Parathyroid adenoma (tissue), 2 donors: ENCODE data around the gene PIAS4.

ENCODE experiments used
- H2AFZ ChIP-seq: fragments of 300-600 bp; sonication (generic); one replicate; pipeline ENCODE4 v1.7.0; 2017; ENCODE audit warnings: antibody characterized with exemption, mild to moderate bottlenecking
- H3K27ac ChIP-seq: fragments of 300-600 bp; sonication (generic); one replicate; pipeline ENCODE4 v1.7.0; 2017
- H3K27me3 ChIP-seq: fragments of 300-600 bp; sonication (generic); one replicate; pipeline ENCODE4 v1.7.0; 2017; ENCODE audit warnings: low read length; ENCODE audit not compliant: control insufficient read depth, insufficient read depth
- H3K36me3 ChIP-seq: fragments of 300-600 bp; sonication (generic); one replicate; pipeline ENCODE4 v1.7.0; 2017; ENCODE audit warnings: low read length; ENCODE audit not compliant: control insufficient read depth, insufficient read depth
- H3K4me1 ChIP-seq: fragments of 300-600 bp; sonication (generic); one replicate; pipeline ENCODE4 v1.7.0; 2017; ENCODE audit warnings: control low read depth
- H3K4me2 ChIP-seq: fragments of 300-600 bp; sonication (generic); one replicate; pipeline ENCODE4 v1.7.0; 2017; ENCODE audit warnings: low read length
- H3K4me3 ChIP-seq: fragments of 300-600 bp; sonication (generic); one replicate; pipeline ENCODE4 v1.7.0; 2017; ENCODE audit warnings: low read depth, low read length
- H3K79me2 ChIP-seq: fragments of 300-600 bp; sonication (generic); one replicate; pipeline ENCODE4 v1.7.0; 2017; ENCODE audit warnings: control low read depth
- H3K9ac ChIP-seq: fragments of 300-600 bp; sonication (generic); one replicate; pipeline ENCODE4 v1.7.0; 2017; ENCODE audit warnings: mild to moderate bottlenecking
- H3K9me3 ChIP-seq: fragments of 300-600 bp; sonication (generic); one replicate; pipeline ENCODE4 v1.7.0; 2017; ENCODE audit warnings: low read length; ENCODE audit not compliant: control insufficient read depth
- CTCF ChIP-seq: fragments of 300-600 bp; sonication (generic); IDR thresholded peaks from one replicate; pipeline ENCODE4 v1.7.0; 2017; ENCODE audit warnings: antibody characterized with exemption, mild to moderate bottlenecking
- donor health status: primary hyperparathyroidism.

The PIAS4 gene

DNA sequence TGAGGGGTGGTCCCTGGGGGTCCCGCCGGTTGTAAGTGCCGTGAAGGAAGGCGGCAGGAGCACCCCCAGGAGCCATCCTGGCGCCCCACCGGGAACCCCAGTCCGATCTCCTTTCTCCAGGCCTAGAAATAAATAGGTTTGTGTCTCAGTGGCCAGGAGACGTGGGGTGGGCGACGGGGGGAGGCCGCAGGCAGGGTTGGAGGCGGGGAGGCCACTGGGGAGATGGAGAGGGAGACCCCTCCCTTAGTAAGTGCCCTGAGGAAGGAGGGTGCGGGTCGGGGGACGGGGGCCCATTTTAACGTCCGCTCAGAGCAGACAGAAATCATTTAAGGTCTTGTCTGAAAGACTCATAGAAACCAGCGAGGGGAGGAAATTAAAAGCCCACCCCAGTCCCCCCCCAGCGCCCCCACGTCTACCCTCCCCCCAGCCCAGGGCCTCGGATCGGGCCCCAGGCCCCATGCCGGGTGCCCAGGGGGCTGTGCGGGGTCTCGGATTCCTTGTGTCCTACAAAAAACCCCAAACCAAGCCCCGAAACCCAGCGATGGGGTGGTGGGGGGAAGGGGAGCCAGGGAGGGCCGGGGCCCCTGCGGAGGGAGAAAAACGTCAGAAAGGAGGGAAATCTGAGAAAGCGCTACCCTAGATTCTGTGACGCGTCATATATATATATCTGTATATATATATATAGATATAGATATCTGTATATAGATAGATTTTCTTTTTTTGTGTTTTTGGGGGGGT is 39.6 kb downstream of the PIAS4 start:
- H3K4me3 ChIP-seq = no peak overlapping the region
- no peak overlapping the region for H2AFZ ChIP-seq
- H3K27ac ChIP-seq = no peak overlapping the region
- H3K27me3 ChIP-seq = no peaks in the 10 kb centered on the region
- peaks cover 18% of the 10 kb centered on the region for H3K79me2 ChIP-seq
- no peak overlapping the region for H3K9ac ChIP-seq
- H3K9me3 ChIP-seq = no peaks in the 10 kb centered on the region
- no peaks in the 10 kb centered on the region for H3K36me3 ChIP-seq
- peaks cover 8% of the 10 kb centered on the region for H3K4me1 ChIP-seq
- TF ChIP-seq CTCF = no peak
- no peak overlapping the region for H3K4me2 ChIP-seq

DNA sequence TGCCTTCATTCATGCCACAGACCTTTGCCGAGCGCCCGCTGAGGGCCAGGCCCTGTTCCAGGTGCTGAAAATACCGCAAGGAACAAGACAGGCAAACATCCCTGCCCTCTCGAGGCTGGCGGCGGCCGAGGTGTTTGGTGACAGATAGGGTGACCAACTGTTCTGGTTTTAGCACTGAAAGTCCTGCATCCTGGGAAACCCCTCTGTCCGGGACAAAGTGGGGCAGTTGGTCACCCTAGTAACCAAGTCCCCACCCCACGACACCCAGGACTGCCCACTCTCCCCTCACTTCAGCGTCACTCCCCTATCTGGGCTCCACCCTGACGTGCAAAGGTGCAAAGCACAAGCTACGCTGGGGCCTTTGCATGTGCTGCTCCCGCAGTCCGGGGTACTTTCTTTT is 41.9 kb downstream of the PIAS4 start:
- Histone ChIP-seq H3K9me3 (no peaks in the 10 kb centered on the region), H3K4me2 (no peak overlapping the region), H3K36me3 (no peaks in the 10 kb centered on the region), H3K9ac (no peak overlapping the region), H2AFZ (no peak overlapping the region), H3K27ac (no peak overlapping the region), H3K4me1 (no peaks in the 10 kb centered on the region), H3K27me3 (no peaks in the 10 kb centered on the region), H3K4me3 (no peak overlapping the region), H3K79me2 (peaks cover 37% of the 10 kb centered on the region)
- no peak for TF ChIP-seq CTCF

GRCh38 chr19:4051175-4052101 is 43.9 kb downstream of the PIAS4 start:
- no peaks in the 10 kb centered on the region for H3K4me1 ChIP-seq
- H3K4me3 ChIP-seq = no peak overlapping the region
- no peaks in the 10 kb centered on the region for H3K9me3 ChIP-seq
- no peak overlapping the region for H2AFZ ChIP-seq
- H3K79me2 ChIP-seq = peaks cover 48% of the 10 kb centered on the region
- H3K9ac ChIP-seq = no peak overlapping the region
- no peaks in the 10 kb centered on the region for H3K36me3 ChIP-seq
- no peak overlapping the region for H3K4me2 ChIP-seq
- H3K27ac ChIP-seq = no peak overlapping the region
- H3K27me3 ChIP-seq = no peaks in the 10 kb centered on the region
- no peak for TF ChIP-seq CTCF

GRCh38 chr19:4052114-4052992 is 44.8 kb downstream of the PIAS4 start:
- Histone ChIP-seq H3K4me2 (no peak overlapping the region), H2AFZ (no peak overlapping the region), H3K27ac (no peak overlapping the region), H3K9me3 (no peaks in the 10 kb centered on the region), H3K36me3 (no peaks in the 10 kb centered on the region), H3K4me3 (no peak overlapping the region), H3K27me3 (no peaks in the 10 kb centered on the region), H3K4me1 (no peaks in the 10 kb centered on the region), H3K79me2 (peaks cover 53% of the 10 kb centered on the region), H3K9ac (no peak overlapping the region)
- TF ChIP-seq CTCF = no peak
